Loucy (cell line): ENCODE measurements around the gene MSMP.

ENCODE experiments used
- H2AFZ ChIP-seq: fragments of 200-600 bp; sonication (generic); 2 replicates; pipeline ENCODE4 v1.6.0; 2016; ENCODE audit warnings: antibody characterized with exemption, mild to moderate bottlenecking, low read length, moderate library complexity
- H3F3A ChIP-seq: fragments of 200-600 bp; 2 replicates; pipeline ENCODE4 v1.6.0; 2016; ENCODE audit warnings: antibody characterized with exemption, low read depth, mild to moderate bottlenecking
- H3K27me3 ChIP-seq: fragments of 200-600 bp; sonication (generic); 2 replicates; pipeline ENCODE4 v1.6.1; 2014; ENCODE audit warnings: low read length, mild to moderate bottlenecking; ENCODE audit not compliant: insufficient read depth, poor library complexity, severe bottlenecking
- H3K36me3 ChIP-seq: fragments of 200-600 bp; sonication (generic); 2 replicates; pipeline ENCODE4 v1.6.1; 2016; ENCODE audit warnings: low read length; ENCODE audit not compliant: insufficient read depth
- H3K4me1 ChIP-seq: fragments of 200-600 bp; sonication (generic); 2 replicates; pipeline ENCODE4 v1.5.1; 2014; ENCODE audit warnings: low read length, mild to moderate bottlenecking; ENCODE audit not compliant: insufficient read depth, poor library complexity, severe bottlenecking
- H3K4me2 ChIP-seq: fragments of 200-600 bp; sonication (generic); 2 replicates; pipeline ENCODE4 v1.6.0; 2014; ENCODE audit warnings: antibody characterized with exemption, low read length, low read depth, mild to moderate bottlenecking; ENCODE audit not compliant: poor library complexity, severe bottlenecking
- H3K4me3 ChIP-seq: fragments of 200-600 bp; sonication (generic); 2 replicates; pipeline ENCODE4 v1.5.1; 2014; ENCODE audit warnings: low read length, mild to moderate bottlenecking, mixed read lengths; ENCODE audit not compliant: poor library complexity, severe bottlenecking
- H3K79me2 ChIP-seq: fragments of 200-600 bp; sonication (generic); 2 replicates; pipeline ENCODE4 v1.6.1; 2014; ENCODE audit warnings: low read length; ENCODE audit not compliant: insufficient read depth
- H3K9ac ChIP-seq: fragments of 200-600 bp; sonication (generic); 2 replicates; pipeline ENCODE4 v1.6.0; 2014; ENCODE audit warnings: mild to moderate bottlenecking, low read depth, low read length, moderate library complexity; ENCODE audit not compliant: poor library complexity, severe bottlenecking
- H3K9me2 ChIP-seq: fragments of 200-600 bp; sonication (generic); replicated peaks from 2 replicates; pipeline ENCODE4 v1.6.1; 2016; ENCODE audit warnings: low read depth, low read length, mixed read lengths
- H3K9me3 ChIP-seq: fragments of 200-600 bp; sonication (generic); 2 replicates; pipeline ENCODE4 v1.6.1; 2014; ENCODE audit warnings: mild to moderate bottlenecking, antibody characterized with exemption, low read length, low read depth; ENCODE audit not compliant: insufficient read depth
- H4K20me1 ChIP-seq: fragments of 200-600 bp; sonication (generic); 2 replicates; pipeline ENCODE4 v1.6.0; 2014; ENCODE audit warnings: antibody characterized with exemption, low read length, mild to moderate bottlenecking; ENCODE audit not compliant: insufficient read depth, poor library complexity, severe bottlenecking
- EZH2phosphoT487 ChIP-seq: fragments of 200-600 bp; IDR thresholded peaks from 2 replicates; pipeline ENCODE4 v1.6.1; 2018; ENCODE audit warnings: antibody characterized with exemption, mild to moderate bottlenecking, moderate library complexity, borderline replicate concordance
- TF ChIP-seq, protein P1 (sequence below): fragments of 200-600 bp; sonication (generic); conservative IDR thresholded peaks from 2 replicates; pipeline ENCODE4 v1.5.1; 2014; ENCODE audit warnings: mild to moderate bottlenecking, antibody characterized with exemption, low read length

MSMP gene

DNA sequence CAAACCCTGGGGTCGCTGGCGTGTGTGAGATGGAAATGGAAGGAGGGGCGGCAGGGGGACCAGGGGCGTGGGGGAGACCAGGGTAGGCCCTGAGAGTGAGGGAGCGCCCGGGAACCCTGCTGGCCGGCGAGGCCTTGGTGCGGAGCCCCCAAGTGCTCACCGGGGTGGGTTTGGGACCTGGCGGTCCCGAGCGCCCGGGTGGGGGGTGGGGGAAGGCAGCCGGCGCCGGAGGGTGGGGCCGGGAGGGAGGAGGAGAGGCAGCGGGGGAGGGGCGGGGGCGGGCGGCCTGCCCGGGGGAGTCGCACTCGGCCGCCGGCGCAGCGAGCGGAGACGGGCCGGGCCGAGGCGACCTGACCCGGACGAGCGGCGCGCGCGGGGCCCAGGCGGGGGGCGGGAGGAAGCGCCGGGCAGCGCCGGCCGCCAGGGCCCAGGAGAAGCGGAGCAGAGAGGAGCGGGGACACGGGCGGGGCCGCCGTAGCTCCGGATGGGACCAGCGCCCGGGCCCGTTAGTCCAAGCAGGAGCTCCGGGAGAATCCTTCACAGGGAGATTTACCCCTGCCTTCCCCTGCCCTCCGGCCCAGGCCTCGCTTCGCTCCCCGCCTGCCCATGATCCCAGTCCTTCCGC is 37.3 kb upstream of the MSMP start, which contains the start of gene NPR2:
NPR2 (plus strand) TSS at position 295 of the 625 bp plus-strand sequence. CDS start 818 bp downstream, outside the sequence.
- H2AFZ ChIP-seq, result no peak within 1 kb of the TSS
- H3K4me3 ChIP-seq, result no peak within 1 kb of the TSS
- H3K9me2 ChIP-seq, result no peaks in the 10 kb centered on the region
- no peak within 1 kb of the TSS for H3K9ac ChIP-seq
- TF ChIP-seq, protein P1, sequence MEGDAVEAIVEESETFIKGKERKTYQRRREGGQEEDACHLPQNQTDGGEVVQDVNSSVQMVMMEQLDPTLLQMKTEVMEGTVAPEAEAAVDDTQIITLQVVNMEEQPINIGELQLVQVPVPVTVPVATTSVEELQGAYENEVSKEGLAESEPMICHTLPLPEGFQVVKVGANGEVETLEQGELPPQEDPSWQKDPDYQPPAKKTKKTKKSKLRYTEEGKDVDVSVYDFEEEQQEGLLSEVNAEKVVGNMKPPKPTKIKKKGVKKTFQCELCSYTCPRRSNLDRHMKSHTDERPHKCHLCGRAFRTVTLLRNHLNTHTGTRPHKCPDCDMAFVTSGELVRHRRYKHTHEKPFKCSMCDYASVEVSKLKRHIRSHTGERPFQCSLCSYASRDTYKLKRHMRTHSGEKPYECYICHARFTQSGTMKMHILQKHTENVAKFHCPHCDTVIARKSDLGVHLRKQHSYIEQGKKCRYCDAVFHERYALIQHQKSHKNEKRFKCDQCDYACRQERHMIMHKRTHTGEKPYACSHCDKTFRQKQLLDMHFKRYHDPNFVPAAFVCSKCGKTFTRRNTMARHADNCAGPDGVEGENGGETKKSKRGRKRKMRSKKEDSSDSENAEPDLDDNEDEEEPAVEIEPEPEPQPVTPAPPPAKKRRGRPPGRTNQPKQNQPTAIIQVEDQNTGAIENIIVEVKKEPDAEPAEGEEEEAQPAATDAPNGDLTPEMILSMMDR, result no peak
- no peak for TF ChIP-seq EZH2phosphoT487
- H3K4me2 ChIP-seq, result no peak within 1 kb of the TSS
- peaks cover 11% of the 10 kb centered on the region; the same call in 1 of the 2 replicates for H3K36me3 ChIP-seq
- H3K27me3 ChIP-seq, result no peaks in the 10 kb centered on the region
- no peaks in the 10 kb centered on the region for H3F3A ChIP-seq
- no peaks in the 10 kb centered on the region for H4K20me1 ChIP-seq
- no peaks in the 10 kb centered on the region for H3K9me3 ChIP-seq
- peaks cover 7% of the 10 kb centered on the region for H3K4me1 ChIP-seq
- H3K79me2 ChIP-seq, result no peaks in the 10 kb centered on the region

DNA sequence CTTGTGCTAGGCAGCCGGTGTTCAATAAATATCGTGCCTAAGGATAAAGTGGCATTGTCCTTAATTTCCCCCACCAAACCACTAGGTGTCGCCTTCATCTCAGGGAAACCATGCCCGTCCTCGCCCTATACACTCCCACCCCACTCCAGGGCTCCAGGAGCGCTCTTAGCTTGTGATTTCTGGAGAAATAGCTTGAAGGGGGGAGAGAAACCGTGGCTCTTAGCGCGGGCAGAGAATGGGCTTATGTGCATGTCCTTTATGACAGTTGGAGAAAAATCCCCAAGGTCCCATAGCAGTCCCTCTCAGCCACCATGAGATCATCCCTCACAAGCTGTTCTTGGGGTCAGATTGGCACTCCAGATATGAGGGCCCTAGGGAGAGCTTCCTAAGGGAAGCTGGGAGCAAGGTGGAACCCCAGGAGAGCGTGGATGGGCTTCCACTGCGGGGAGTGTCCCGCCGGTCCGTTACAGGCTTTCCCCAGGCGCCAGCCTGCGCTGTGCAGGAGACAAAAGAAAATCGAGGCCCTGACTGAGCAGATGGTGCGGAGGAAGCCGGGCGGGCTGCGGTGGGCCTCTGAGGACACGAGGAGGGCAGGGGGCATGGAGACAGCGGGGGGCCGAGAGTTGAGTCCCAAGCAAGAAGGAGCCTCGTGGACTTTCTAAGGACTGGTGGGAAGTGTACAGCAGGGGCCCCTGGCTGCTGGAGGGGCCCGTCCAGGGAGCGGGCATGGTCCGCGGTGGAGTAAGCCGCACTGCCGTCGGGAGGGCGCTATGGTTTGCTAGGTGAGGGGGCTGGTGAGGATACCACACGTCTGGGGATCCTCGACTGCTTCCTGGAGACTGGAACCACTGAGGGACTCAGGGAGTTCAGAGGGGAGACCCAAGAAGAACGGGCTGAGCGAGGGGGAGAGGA is 36.6 kb upstream of the MSMP start:
- no peaks in the 10 kb centered on the region for H3K9me2 ChIP-seq
- H3K4me3 ChIP-seq, result no peak overlapping the region
- H3K9me3 ChIP-seq, result no peaks in the 10 kb centered on the region
- H3K36me3 ChIP-seq, result peaks cover 17% of the 10 kb centered on the region; the same call in 1 of the 2 replicates
- H3K4me2 ChIP-seq, result no peak overlapping the region
- no peaks in the 10 kb centered on the region for H4K20me1 ChIP-seq
- no peak overlapping the region for H3K9ac ChIP-seq
- H3K79me2 ChIP-seq, result no peaks in the 10 kb centered on the region
- H3F3A ChIP-seq, result no peaks in the 10 kb centered on the region
- peaks cover 7% of the 10 kb centered on the region for H3K4me1 ChIP-seq
- H3K27me3 ChIP-seq, result no peaks in the 10 kb centered on the region
- H2AFZ ChIP-seq, result no peak overlapping the region
- TF ChIP-seq EZH2phosphoT487, result no peak
- TF ChIP-seq, protein P1, result peak; percentile 93

DNA sequence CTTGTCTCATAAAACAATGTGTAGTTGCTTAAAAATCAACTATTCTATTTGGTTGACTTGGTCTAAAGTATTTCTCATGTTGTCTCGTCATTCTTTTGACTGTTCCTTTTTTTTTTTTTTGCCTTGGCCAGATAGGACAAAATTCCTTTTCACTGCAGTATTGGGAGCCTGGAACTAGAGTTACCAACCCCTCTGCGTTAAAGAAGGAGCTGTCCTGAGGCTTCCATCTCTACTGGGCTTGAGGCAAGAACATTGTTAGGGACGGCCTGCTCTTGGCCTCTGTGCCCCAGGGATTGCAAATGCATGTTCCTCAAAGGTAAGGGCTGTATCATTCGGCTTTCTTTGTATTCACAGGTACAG is 35.9 kb upstream of the MSMP start:
- Histone ChIP-seq H3K9me2 (no peaks in the 10 kb centered on the region), H2AFZ (no peak overlapping the region), H3K4me1 (peaks cover 7% of the 10 kb centered on the region), H3K4me2 (no peak overlapping the region), H3K79me2 (no peaks in the 10 kb centered on the region), H3K27me3 (no peaks in the 10 kb centered on the region), H3K36me3 (peaks cover 20% of the 10 kb centered on the region; the same call in 1 of the 2 replicates), H4K20me1 (no peaks in the 10 kb centered on the region), H3K4me3 (no peak overlapping the region), H3K9me3 (no peaks in the 10 kb centered on the region), H3K9ac (no peak overlapping the region), H3F3A (no peaks in the 10 kb centered on the region)
- no peak for TF ChIP-seq EZH2phosphoT487
- TF ChIP-seq, protein P1, result no peak
